Ascending aorta (tissue), 2 donors: ENCODE data around the gene GJA3. TPM values are rescaled to one million over a fixed set of nuclear protein-coding genes. Genes with fewer than 3 reads are reported as not detected.

Experiments used
- DNase-seq, 2 donors: peaks; one replicate each; pipeline ENCODE4 v3.0.0-alpha.2; 2019; ENCODE audit warnings: low spot score in 2 of 2
- H3K27ac ChIP-seq, 2 donors: fragments of 200-600 bp; sonication (generic); one replicate each; pipeline ENCODE4 v1.5.1; 2016 to 2017; ENCODE audit warnings: mild to moderate bottlenecking in 1 of 2
- H3K27me3 ChIP-seq: fragments of 200-600 bp; sonication (generic); one replicate; pipeline ENCODE4 v1.5.1; 2017
- H3K36me3 ChIP-seq, 2 donors: fragments of 200-600 bp; sonication (generic); one replicate each; pipeline ENCODE4 v1.5.1; 2016
- H3K4me1 ChIP-seq, 2 donors: fragments of 200-600 bp; sonication (generic); one replicate each; pipeline ENCODE4 v1.5.1; 2016 to 2017; ENCODE audit warnings: mild to moderate bottlenecking in 1 of 2
- H3K4me3 ChIP-seq, 2 donors: fragments of 200-600 bp; sonication (generic); one replicate each; pipeline ENCODE4 v1.5.1; 2016 to 2017; ENCODE audit warnings: mild to moderate bottlenecking in 1 of 2
- H3K9me3 ChIP-seq, 2 donors: fragments of 200-600 bp; sonication (generic); one replicate each; pipeline ENCODE4 v1.5.1; 2016
- CTCF ChIP-seq, 3 experiments: fragments of 200-600 bp in 2 of 3; fragments of 450-650 bp in 1 of 3; sonication (generic) in 2 of 3; IDR thresholded peaks; one replicate each; pipeline ENCODE4 v1.5.1; 2016 to 2019; ENCODE audit warnings: antibody characterized with exemption in 3 of 3, mild to moderate bottlenecking in 1 of 3, moderate library complexity in 1 of 3
- intact Hi-C: fragments of 100-400 bp; cut with DNase I; formaldehyde crosslinking; loops from one replicate; pipeline ENCODE4 v1.15.1; 2023
- total RNA-seq: library from RNA; depleted of rRNA; stranded (reverse); fragments of >200 nt; gene quantifications from one replicate; pipeline ENCODE4 v1.1.0, GENCODE V29; 2016

GJA3 gene
- total RNA-seq, 1 donor from 2014 or later: not detected

- Histone ChIP-seq H3K9me3 (no peaks in the 10 kb centered on the region), H3K27me3 (peaks cover 3% of the 10 kb centered on the region), H3K36me3 (no peaks in the 10 kb centered on the region), H3K4me1 (peaks cover 0 to 4% of the 10 kb centered on the region in 2 donors), H3K4me3 (no peak overlapping the region), H3K27ac (no peak overlapping the region)
- intact Hi-C loops: no loop called here
- TF ChIP-seq CTCF (IDR thresholded peaks at IDR 0.05): no peak
- no peak for DNase-seq
Measured at GRCh38 chr13:20173116-20173746, 12.4 kb upstream of the GJA3 start.

DNA sequence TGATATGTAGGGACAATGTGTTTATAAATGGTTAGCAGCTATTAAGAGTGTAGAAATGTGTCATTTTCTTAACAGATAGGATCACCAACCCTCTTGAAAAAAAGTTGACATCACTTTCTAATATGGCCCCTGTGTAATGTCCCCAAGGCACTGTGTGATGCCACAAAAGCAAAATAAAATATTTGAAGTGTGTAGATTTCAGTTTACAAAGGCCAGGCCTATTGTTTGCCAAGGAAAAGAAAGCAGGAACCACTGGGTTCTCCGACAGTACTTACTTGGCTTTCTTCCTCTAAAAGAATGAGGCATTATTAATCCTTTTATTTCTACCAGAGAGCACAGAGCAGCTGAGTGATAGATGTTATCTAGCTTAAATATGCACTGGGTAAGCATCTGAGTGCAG lies 10.5 kb upstream of the GJA3 start:
- intact Hi-C loops: no loop called here
- Histone ChIP-seq H3K27me3 (no peaks in the 10 kb centered on the region), H3K9me3 (no peaks in the 10 kb centered on the region), H3K27ac (no peak overlapping the region), H3K4me3 (no peak overlapping the region), H3K4me1 (peaks cover 0 to 4% of the 10 kb centered on the region in 2 donors), H3K36me3 (no peaks in the 10 kb centered on the region)
- no peak for DNase-seq
- no peak for TF ChIP-seq CTCF (IDR thresholded peaks at IDR 0.05)

GRCh38 chr13:20170921-20171320 lies 10.1 kb upstream of the GJA3 start:
- TF ChIP-seq CTCF (IDR thresholded peaks at IDR 0.05): no peak
- no peak overlapping the region for H3K4me3 ChIP-seq
- intact Hi-C loops: no loop called here
- no peaks in the 10 kb centered on the region for H3K27me3 ChIP-seq
- no peaks in the 10 kb centered on the region for H3K36me3 ChIP-seq
- no peak overlapping the region for H3K27ac ChIP-seq
- DNase-seq: no peak
- H3K9me3 ChIP-seq: no peaks in the 10 kb centered on the region
- H3K4me1 ChIP-seq: peaks cover 0 to 4% of the 10 kb centered on the region in 2 donors

DNA sequence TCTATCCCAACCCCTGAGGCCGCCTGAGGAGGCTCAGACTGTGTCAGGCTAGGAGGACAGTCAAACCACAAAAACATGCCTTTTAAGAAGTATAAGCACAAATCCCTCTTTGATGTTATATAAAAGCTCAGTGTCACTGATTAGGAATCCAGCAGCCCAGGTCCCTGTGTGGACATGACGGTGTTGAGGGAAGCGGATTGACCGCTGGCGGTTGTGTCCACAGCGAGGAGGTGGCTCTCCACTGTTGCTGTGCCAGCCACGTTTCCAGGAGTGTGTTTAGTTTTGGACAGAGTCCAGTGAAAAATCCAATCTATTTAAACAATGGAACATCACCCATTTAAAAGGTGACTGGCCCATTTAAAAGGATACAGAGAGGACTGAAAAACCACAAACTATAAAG lies 7.5 kb upstream of the GJA3 start:
- intact Hi-C loops: no loop called here
- Histone ChIP-seq H3K27me3 (no peaks in the 10 kb centered on the region), H3K27ac (no peak overlapping the region)

DNA sequence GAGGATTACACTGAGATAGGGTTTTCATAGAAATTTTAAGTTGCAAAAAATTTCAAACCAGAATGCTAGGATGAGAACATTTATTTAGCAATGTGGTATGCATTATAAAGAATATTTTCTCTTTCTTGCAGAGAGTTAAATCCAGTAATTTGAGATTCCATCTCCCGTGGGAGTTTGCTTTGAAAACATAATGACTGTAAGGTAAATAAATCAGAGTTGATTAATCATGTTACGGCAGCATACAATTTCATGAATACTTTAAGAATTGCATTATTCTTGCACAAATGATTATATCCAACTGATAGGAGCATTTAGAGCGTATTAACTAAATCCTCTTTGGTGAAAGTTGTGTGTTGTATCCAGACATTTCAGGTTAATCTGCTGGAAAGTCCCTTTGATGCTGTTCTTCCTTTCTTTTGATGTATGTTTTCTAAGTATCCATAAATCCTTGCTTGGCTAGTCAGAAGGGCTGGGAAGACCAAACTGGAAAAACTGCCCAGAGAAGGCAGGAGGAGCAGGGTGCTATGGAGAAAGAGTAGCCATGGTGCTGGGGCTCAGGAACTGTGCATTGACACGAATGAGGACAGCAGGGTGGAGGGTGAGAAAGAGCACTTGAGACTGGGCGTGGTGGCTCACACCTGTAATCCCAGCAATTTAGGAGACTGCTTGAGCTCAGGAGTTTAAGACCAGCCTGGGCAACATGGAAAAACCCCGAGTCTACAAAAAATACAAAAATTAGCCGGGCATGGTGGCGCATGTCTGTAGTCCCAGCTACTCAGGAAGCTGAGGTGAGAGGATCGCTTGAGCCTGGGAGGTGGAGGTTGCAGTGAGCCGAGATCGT lies 4.8 kb upstream of the GJA3 start:
- intact Hi-C loops: no loop called here
- Histone ChIP-seq H3K4me3 (no peak overlapping the region), H3K27me3 (peaks cover 7% of the 10 kb centered on the region), H3K36me3 (no peaks in the 10 kb centered on the region), H3K4me1 (peaks cover 0 to 4% of the 10 kb centered on the region in 2 donors), H3K27ac (no peak overlapping the region), H3K9me3 (no peaks in the 10 kb centered on the region)
- no peak for DNase-seq
- TF ChIP-seq CTCF (IDR thresholded peaks at IDR 0.05): no peak

More for the DNA sequence above, 7.5 kb upstream of the GJA3 start:
- Histone ChIP-seq H3K4me3 (no peak overlapping the region), H3K9me3 (no peaks in the 10 kb centered on the region), H3K4me1 (no peaks in the 10 kb centered on the region), H3K36me3 (no peaks in the 10 kb centered on the region)
- no peak for DNase-seq
- no peak for TF ChIP-seq CTCF (IDR thresholded peaks at IDR 0.05)
